Spleen (tissue), 11 donors: ENCODE results near the gene KSR1. TPM values are rescaled to one million over a fixed set of nuclear protein-coding genes. Genes with fewer than 3 reads are reported as not detected.

Experiments
- DNase-seq: peaks from one replicate; pipeline ENCODE4 v3.0.0-alpha.2; 2020
- H3K27ac ChIP-seq, 8 donors: fragments of 200-600 bp; sonication (generic) in 7 of 8; 1 replicate in 4 of 8; 2 replicates in 4 of 8; pipeline versions ENCODE4 v1.5.0 to v1.8.0; 2016 to 2021; ENCODE audit warnings: inconsistent platforms in 4 of 8, mild to moderate bottlenecking in 4 of 8, moderate library complexity in 1 of 8
- H3K27me3 ChIP-seq, 7 donors: fragments of 200-600 bp; sonication (generic) in 6 of 7; replicated peaks in 1 of 7; 1 replicate in 4 of 7; 2 replicates in 3 of 7; pipeline versions ENCODE4 v1.5.0 to v1.8.0; 2016 to 2021; ENCODE audit warnings: inconsistent platforms in 3 of 7, mild to moderate bottlenecking in 1 of 7
- H3K36me3 ChIP-seq, 6 donors: fragments of 200-600 bp; sonication (generic) in 5 of 6; 1 replicate in 4 of 6; 2 replicates in 2 of 6; pipeline versions ENCODE4 v1.5.0 to v1.8.0; 2016 to 2021; ENCODE audit warnings: inconsistent platforms in 2 of 6
- H3K4me1 ChIP-seq, 6 donors: fragments of 200-600 bp; sonication (generic) in 5 of 6; 1 replicate in 3 of 6; 2 replicates in 3 of 6; pipeline versions ENCODE4 v1.5.0 to v1.8.0; 2016 to 2021; ENCODE audit warnings: inconsistent platforms in 3 of 6
- H3K4me3 ChIP-seq, 8 donors: fragments of 200-600 bp; sonication (generic) in 7 of 8; 1 replicate in 4 of 8; 2 replicates in 4 of 8; pipeline versions ENCODE4 v1.5.0 to v1.8.0; 2016 to 2021; ENCODE audit warnings: inconsistent platforms in 4 of 8, mild to moderate bottlenecking in 4 of 8, moderate library complexity in 2 of 8
- H3K9me3 ChIP-seq, 8 donors: fragments of 200-600 bp; sonication (generic) in 7 of 8; 1 replicate in 4 of 8; 2 replicates in 4 of 8; pipeline versions ENCODE4 v1.5.0 to v1.8.0; 2016 to 2021; ENCODE audit warnings: inconsistent platforms in 4 of 8
- POLR2A ChIP-seq, 3 donors: fragments of 450-650 bp; IDR thresholded peaks; one replicate each; pipeline ENCODE4 v1.5.1; 2017; ENCODE audit warnings: antibody characterized with exemption in 3 of 3, mild to moderate bottlenecking in 1 of 3
- POLR2AphosphoS5 ChIP-seq, 3 donors: sonication (generic); formaldehyde crosslinking; IDR thresholded peaks; one replicate each; pipeline ENCODE4 v1.5.1; 2017; ENCODE audit warnings: antibody characterized with exemption in 3 of 3
- WGBS, 5 donors: extraction: QIAGEN DNeasy Blood & Tissue Kit in 3 of 5; methylation state at CpG; one replicate each; pipeline versions ENCODE4 v1.1.5 to v1.1.7; 2013 to 2018; 5-methylcytosine and 5-hydroxymethylcytosine counted together
- intact Hi-C: fragments of 100-400 bp; cut with DNase I; formaldehyde crosslinking; loops from one replicate; pipeline ENCODE4 v1.15.0; 2023; ENCODE audit warnings: low total_unique reads
- polyA plus RNA-seq, 3 donors: library from polyadenylated mRNA; stranded (reverse); fragments of 200-250 nt; gene quantifications; one replicate each; pipeline ENCODE4 v1.2.1, GENCODE V29; 2013
- total RNA-seq, 7 donors: library from RNA; depleted of rRNA in 3 of 7; stranded (reverse); fragments of >200 nt in 3 of 7; fragmentation: NEBNext Ultra II Directional in 4 of 7; extraction: Animal tissue kit (Norgen Biotek cat#: 25700) in 4 of 7; gene quantifications; one replicate each; pipeline versions ENCODE4 v1.1.0 to v1.2.1, GENCODE V29; 2016 to 2021
- TF ChIP-seq, protein P1 (sequence below), 11 experiments: fragments of 200-600 bp in 7 of 11; fragments of 450-650 bp in 4 of 11; sonication (generic) in 4 of 11; IDR thresholded peaks in 8 of 11; conservative IDR thresholded peaks in 3 of 11; 1 replicate in 7 of 11; 2 replicates in 4 of 11; pipeline versions ENCODE4 v1.4.0 to v1.8.0; 2016 to 2021; ENCODE audit warnings: antibody characterized with exemption in 11 of 11, inconsistent platforms in 4 of 11, mild to moderate bottlenecking in 1 of 11
- donor health status: healthy with polysubstance abuse.
- donor health status: DM: no; HTN: no; CAD: no; lungs with moderate emphysema.
- donor health status: DM: no; HTN: no; CAD: no.
- donor health status: Bipolar disorder and iron deficiency.
- donor health status: healthy.
- donor health status: DM: no; HTN: no; CAD: no.
- donor health status: DM: yes; HTN: yes; CAD: no.

KSR1 gene
- total and polyA plus RNA-seq, 10 donors, result 6.4 to 100 (median 46.0) TPM

DNA sequence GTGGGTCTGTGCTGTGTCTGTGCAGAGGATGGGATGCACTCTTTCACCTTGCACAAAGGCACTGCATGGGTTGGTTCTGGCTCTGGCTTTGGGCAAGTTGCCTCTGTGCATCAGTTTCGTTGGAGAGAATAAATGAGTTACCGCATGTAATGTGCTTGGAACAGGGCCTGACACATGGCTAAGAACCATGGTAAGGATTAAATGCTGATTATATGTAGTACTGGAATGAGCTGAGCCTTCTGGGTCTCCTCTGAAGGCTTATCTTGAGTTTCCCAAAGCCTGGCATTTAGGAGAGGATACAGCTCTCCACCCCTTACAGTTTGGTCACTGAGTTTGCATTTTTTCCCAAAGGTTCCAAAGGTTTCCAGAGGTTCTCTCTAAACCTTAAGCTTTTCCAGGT lies 69.1 kb downstream of the KSR1 start:
- H3K27ac ChIP-seq, result no peak overlapping the region
- no peaks in the 10 kb centered on the region for H3K36me3 ChIP-seq
- peak; percentile 29 for DNase-seq
- no peak overlapping the region for H3K4me3 ChIP-seq
- H3K9me3 ChIP-seq, result no peaks in the 10 kb centered on the region
- WGBS, 5 donors, result 72 to 94% (median 92%) methylated on average over 2 of the region's 2 CpGs
- TF ChIP-seq POLR2AphosphoS5 (IDR thresholded peaks at IDR 0.05) (no peak), POLR2A (IDR thresholded peaks at IDR 0.05) (no peak)
- TF ChIP-seq, protein P1, sequence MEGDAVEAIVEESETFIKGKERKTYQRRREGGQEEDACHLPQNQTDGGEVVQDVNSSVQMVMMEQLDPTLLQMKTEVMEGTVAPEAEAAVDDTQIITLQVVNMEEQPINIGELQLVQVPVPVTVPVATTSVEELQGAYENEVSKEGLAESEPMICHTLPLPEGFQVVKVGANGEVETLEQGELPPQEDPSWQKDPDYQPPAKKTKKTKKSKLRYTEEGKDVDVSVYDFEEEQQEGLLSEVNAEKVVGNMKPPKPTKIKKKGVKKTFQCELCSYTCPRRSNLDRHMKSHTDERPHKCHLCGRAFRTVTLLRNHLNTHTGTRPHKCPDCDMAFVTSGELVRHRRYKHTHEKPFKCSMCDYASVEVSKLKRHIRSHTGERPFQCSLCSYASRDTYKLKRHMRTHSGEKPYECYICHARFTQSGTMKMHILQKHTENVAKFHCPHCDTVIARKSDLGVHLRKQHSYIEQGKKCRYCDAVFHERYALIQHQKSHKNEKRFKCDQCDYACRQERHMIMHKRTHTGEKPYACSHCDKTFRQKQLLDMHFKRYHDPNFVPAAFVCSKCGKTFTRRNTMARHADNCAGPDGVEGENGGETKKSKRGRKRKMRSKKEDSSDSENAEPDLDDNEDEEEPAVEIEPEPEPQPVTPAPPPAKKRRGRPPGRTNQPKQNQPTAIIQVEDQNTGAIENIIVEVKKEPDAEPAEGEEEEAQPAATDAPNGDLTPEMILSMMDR (IDR thresholded peaks at IDR 0.05 in 8 of 11, conservative IDR thresholded peaks at IDR 0.05 in 3 of 11), result no peak
- H3K4me1 ChIP-seq, result peaks cover 22 to 86% (median 47%) of the 10 kb centered on the region in 6 donors
- intact Hi-C loops, result no loop called here
- H3K27me3 ChIP-seq, result no peaks in the 10 kb centered on the region

DNA sequence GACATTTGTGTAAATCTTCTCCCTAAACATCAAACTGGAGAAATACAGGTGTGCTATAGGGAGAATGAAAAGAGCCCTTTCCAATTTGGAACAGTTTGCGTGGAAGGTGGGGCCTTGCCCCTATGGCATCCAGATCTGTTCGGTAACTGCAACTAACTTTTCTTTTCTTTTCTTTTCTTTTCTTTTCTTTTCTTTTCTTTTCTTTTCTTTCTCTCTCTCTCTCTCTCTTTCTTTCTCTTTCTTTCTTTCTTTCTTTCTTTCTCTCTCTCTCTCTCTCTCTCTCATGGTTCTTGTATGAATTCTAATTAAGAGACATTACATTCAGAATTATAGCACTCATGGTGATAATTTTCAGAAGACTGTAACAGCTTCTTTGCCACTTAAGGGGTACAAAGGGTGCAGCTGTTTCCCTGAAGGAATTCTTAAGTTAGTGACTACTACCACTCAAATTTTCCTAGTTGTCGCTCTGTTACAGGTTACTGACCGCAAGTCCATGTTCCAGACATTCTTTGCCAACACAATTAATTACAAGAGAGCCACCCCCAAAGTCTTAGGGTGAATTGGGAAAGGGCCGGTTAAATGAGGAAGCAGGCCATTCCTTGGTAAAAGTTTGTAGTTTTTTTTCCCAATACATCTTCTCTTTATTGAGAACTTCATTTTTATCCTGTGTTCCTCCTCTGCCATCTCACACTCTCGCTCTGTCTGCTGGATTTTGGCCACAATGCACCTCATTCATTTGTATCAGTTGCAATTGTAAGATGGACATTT lies 69.8 kb downstream of the KSR1 start:
- Histone ChIP-seq H3K27ac (peak overlapping the region in 3 of 8 donors; percentile 44 to 59 (median 53)), H3K9me3 (no peaks in the 10 kb centered on the region), H3K4me3 (peak overlapping the region in 1 of 8 donors; percentile 24), H3K4me1 (peaks cover 17 to 86% (median 47%) of the 10 kb centered on the region in 6 donors), H3K36me3 (no peaks in the 10 kb centered on the region), H3K27me3 (no peaks in the 10 kb centered on the region)
- TF ChIP-seq POLR2A (IDR thresholded peaks at IDR 0.05), result no peak
- no peak for TF ChIP-seq POLR2AphosphoS5 (IDR thresholded peaks at IDR 0.05)
- TF ChIP-seq, protein P1 (IDR thresholded peaks at IDR 0.05 in 8 of 11, conservative IDR thresholded peaks at IDR 0.05 in 3 of 11), result no peak
- intact Hi-C loops, result no loop called here
- WGBS, 5 donors, result 71 to 90% (median 86%) methylated on average over 6 of the region's 6 CpGs
- no peak for DNase-seq

DNA sequence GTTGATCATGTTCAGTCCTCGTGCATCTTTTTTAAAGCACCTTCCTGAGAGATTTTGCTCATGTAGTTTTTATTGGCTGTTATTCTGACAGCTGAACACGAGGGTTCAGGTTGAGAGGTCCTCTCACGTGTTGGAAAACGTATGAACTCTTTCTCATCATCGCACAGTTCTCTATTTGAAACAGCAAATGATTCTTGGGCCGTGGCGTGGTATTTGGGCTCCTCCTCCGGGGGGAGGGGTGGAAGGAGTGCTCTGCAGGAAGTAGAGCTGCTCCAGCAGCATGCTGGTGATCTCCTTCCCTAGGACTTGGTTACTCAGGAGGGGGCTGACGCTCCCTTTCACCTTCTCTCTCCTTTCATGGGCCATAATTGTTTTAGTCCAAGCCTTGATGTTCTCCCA lies 70.4 kb downstream of the KSR1 start:
- H3K4me3 ChIP-seq, result peak overlapping the region in 1 of 8 donors; percentile 24
- H3K27ac ChIP-seq, result peak overlapping the region in 3 of 8 donors; percentile 44 to 59 (median 53)

More for the DNA sequence above, 70.4 kb downstream of the KSR1 start:
- Histone ChIP-seq H3K36me3 (no peaks in the 10 kb centered on the region), H3K27me3 (no peaks in the 10 kb centered on the region), H3K9me3 (no peaks in the 10 kb centered on the region), H3K4me1 (peaks cover 13 to 86% (median 46%) of the 10 kb centered on the region in 6 donors)
- peak; percentile 86 for DNase-seq
- 9 to 13% (median 9%) methylated on average over 9 of the region's 9 CpGs for WGBS, 5 donors
- intact Hi-C loops, result no loop called here
- TF ChIP-seq, protein P1 (IDR thresholded peaks at IDR 0.05 in 8 of 11, conservative IDR thresholded peaks at IDR 0.05 in 3 of 11), result no peak
- TF ChIP-seq POLR2AphosphoS5 (IDR thresholded peaks at IDR 0.05), result no peak
- TF ChIP-seq POLR2A (IDR thresholded peaks at IDR 0.05), result no peak
